Islet precursor cell (in vitro differentiated cells): ENCODE results near the gene UHRF1.
"Not testable (repeated sequence)": the region's sequence is repeated elsewhere in the genome, so short reads cannot be mapped to it uniquely, and the experiment has no call there.

ENCODE experiments used
- DNase-seq: peaks from one replicate; pipeline ENCODE4 v3.0.0-alpha.2; 2018

UHRF1 gene

GRCh38 chr19:4974880-4975469 lies 65.7 kb downstream of the UHRF1 start:
- DNase-seq: no peak

- not testable (repeated sequence) for DNase-seq
Measured at GRCh38 chr19:4975601-4976000, 66.3 kb downstream of the UHRF1 start.

GRCh38 chr19:4976401-4977298 lies 67.3 kb downstream of the UHRF1 start:
- DNase-seq: peak; percentile 78

GRCh38 chr19:4977299-4978174 lies 68.2 kb downstream of the UHRF1 start:
- DNase-seq: peak; percentile 88

GRCh38 chr19:4979211-4979807 lies 70.0 kb downstream of the UHRF1 start:
- DNase-seq: no peak

- DNase-seq: no peak
Measured at GRCh38 chr19:4980067-4980466, 70.8 kb downstream of the UHRF1 start.

GRCh38 chr19:4980838-4981680 lies 71.8 kb downstream of the UHRF1 start:
- DNase-seq: no peak

GRCh38 chr19:4981681-4981958 lies 72.3 kb downstream of the UHRF1 start:
- no peak for DNase-seq

GRCh38 chr19:4983346-4984105 lies 74.2 kb downstream of the UHRF1 start:
- DNase-seq: no peak

GRCh38 chr19:4984106-4984380 lies 74.7 kb downstream of the UHRF1 start:
- no peak for DNase-seq

- no peak for DNase-seq
Measured at GRCh38 chr19:4984438-4984990, 75.2 kb downstream of the UHRF1 start.

- no peak for DNase-seq
Measured at GRCh38 chr19:4985551-4985991, 76.3 kb downstream of the UHRF1 start.

- DNase-seq: no peak
Measured at GRCh38 chr19:4986056-4986455, 76.8 kb downstream of the UHRF1 start.

GRCh38 chr19:4986471-4986891 lies 77.2 kb downstream of the UHRF1 start:
- no peak for DNase-seq

GRCh38 chr19:4987256-4987655 lies 78.0 kb downstream of the UHRF1 start:
- DNase-seq: peak; percentile 91

GRCh38 chr19:4987692-4988370 lies 78.5 kb downstream of the UHRF1 start:
- peak; percentile 83 for DNase-seq

GRCh38 chr19:4988770-4989251 lies 79.5 kb downstream of the UHRF1 start:
- DNase-seq: peak; percentile 98

- DNase-seq: peak; percentile 87
Measured at GRCh38 chr19:4990306-4990705, 81.0 kb downstream of the UHRF1 start.

- peak; percentile 78 for DNase-seq
Measured at GRCh38 chr19:4991538-4991937, 82.2 kb downstream of the UHRF1 start.

- DNase-seq: peak; percentile 85
Measured at GRCh38 chr19:4991996-4992698, 82.8 kb downstream of the UHRF1 start.
